GM12874 (cell line): Measurements from ENCODE around the gene URM1.

Source experiments
- CTCF ChIP-seq: IDR thresholded peaks from 2 replicates; pipeline ENCODE4 v1.5.1; 2011; ENCODE audit warnings: low read depth, mild to moderate bottlenecking, control low read depth, low read length, moderate library complexity; ENCODE audit not compliant: insufficient read depth

URM1 gene

DNA sequence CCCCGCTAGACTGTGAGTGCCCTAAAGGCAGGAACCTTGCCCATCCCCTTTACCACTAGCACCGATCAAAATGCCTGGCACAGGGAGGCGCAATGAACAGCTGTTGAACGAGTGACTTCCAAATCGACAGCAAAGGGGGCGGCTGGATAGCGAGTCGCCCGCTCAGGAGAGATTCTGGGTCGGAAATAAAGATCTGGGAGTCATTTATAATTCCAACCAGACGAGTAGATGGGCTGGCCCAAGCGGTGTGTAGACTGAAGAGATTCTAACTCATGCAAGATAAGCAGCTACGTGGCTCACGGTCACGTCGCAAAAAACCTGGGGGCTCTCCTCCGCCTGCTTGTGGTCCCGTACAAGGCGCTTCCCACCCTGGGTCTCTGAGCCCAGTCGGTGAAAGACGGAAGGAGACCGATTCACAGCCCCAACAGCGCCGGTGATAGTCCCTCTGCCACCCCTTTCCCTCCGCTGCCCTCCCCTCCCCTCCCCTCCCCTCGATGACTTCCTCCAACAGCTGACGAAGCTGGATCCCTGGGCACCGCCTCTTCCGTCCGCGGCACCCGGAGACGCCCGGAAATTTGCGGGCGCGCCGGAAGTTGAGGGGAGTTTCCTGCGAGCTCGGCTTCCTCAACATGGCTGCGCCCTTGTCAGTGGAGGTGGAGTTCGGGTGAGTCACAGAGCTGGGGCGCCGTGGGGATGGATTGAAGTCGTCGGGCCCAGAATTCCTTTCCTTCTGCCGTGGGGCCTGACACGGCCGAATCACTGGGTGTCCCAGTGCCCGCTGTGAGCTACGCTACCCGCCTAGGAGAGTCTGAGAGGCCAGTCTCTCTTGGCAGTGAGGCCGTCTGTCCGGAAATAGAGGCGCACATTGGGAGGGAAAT lies at the start of gene URM1:
Gene URM1 (plus strand): TSS at position 623 of the 878 bp plus-strand sequence. CDS start 7 bp downstream, at position 630.
- TF ChIP-seq CTCF = no peak

- TF ChIP-seq CTCF = no peak
Observed at GRCh38 chr9:128321879-128322403, 49.2 kb upstream of the URM1 start.

DNA sequence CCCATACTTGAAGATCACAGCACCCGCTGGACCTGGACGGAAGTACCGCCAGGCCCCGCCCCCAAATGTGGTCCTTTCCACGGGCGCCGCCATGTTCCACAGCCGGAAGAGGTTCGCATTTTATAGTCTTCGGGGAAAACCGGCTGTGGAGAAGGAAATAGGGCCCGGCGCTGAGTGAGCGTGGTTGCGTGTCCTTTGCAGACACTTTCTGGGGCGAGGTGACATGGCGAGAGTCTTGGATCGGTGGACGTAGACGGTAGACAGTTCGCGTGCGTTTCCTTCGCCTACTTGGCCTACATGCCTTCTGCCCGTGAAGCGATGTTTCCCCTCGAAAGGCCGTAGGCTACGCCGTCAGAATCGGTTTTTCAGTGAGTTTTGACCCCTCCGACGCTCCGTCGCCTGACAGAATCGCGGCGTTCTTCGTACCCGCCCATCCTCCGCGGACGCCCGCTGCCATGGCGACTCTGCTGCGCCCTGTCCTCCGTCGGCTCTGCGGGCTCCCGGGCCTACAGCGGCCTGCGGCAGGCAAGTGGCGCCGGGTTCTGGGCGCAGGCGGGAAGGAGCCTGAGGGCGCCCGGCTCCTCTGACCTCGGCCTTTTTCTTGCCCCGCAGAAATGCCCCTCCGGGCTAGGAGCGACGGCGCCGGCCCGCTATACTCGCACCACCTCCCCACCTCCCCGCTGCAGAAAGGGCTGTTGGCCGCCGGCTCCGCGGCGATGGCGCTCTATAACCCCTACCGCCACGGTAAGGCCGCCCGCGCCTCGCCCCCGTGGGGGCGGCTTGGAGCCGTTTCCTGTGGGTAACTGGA lies 48.6 kb upstream of the URM1 start, which contains the start of the genes COQ4 and TRUB2:
Gene COQ4 (plus strand): TSS at position 436 of the 808 bp plus-strand sequence. CDS start 20 bp downstream, at position 456.
Gene TRUB2 (minus strand): TSS at position 44 of the 808 bp plus-strand sequence. CDS start 39 bp downstream, at position 5.
- TF ChIP-seq CTCF = no peak

- no peak for TF ChIP-seq CTCF
Observed at GRCh38 chr9:128323212-128323730, 47.9 kb upstream of the URM1 start.

DNA sequence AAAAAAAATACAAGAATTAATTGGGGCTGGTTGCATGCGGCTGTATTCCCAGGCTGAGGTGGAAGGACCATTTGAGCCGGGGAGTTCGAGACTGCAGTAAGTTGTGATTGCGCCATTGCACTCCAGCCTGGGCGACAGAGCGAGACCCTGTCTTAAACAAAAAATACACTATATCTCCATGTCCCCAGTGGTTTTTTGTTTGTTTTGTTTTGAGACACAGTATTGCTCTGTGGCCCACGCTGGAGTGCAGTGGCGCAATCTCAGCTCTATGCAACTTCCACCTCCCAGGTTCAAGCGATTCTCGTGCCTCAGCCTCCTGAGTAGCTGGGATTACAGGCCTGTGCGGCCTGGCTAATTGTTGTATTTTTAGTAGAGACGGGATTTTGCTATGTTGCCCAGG lies 47.4 kb upstream of the URM1 start:
- no peak for TF ChIP-seq CTCF

- TF ChIP-seq CTCF = no peak
Observed at GRCh38 chr9:128324401-128324800, 46.8 kb upstream of the URM1 start.

- TF ChIP-seq CTCF = no peak
Observed at GRCh38 chr9:128325629-128326028, 45.5 kb upstream of the URM1 start.
